ENCODE measurements around the gene FZD2.

GRCh38 chr17:44606658-44607057, 49.4 kb downstream of the FZD2 start:
- no peak for TF ChIP-seq POLR2A (IDR thresholded peaks at IDR 0.05; ENCODE audit: low read length)
- TF ChIP-seq RCOR1 (IDR thresholded peaks at IDR 0.05; ENCODE audit: low read depth, low read length), result no peak
- TF ChIP-seq, protein P1, sequence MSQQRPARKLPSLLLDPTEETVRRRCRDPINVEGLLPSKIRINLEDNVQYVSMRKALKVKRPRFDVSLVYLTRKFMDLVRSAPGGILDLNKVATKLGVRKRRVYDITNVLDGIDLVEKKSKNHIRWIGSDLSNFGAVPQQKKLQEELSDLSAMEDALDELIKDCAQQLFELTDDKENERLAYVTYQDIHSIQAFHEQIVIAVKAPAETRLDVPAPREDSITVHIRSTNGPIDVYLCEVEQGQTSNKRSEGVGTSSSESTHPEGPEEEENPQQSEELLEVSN (IDR thresholded peaks at IDR 0.05; ENCODE audit: borderline replicate concordance, low read depth), result no peak
- no peak for TF ChIP-seq SMC3 (IDR thresholded peaks at IDR 0.05)
- TF ChIP-seq, protein P2, sequence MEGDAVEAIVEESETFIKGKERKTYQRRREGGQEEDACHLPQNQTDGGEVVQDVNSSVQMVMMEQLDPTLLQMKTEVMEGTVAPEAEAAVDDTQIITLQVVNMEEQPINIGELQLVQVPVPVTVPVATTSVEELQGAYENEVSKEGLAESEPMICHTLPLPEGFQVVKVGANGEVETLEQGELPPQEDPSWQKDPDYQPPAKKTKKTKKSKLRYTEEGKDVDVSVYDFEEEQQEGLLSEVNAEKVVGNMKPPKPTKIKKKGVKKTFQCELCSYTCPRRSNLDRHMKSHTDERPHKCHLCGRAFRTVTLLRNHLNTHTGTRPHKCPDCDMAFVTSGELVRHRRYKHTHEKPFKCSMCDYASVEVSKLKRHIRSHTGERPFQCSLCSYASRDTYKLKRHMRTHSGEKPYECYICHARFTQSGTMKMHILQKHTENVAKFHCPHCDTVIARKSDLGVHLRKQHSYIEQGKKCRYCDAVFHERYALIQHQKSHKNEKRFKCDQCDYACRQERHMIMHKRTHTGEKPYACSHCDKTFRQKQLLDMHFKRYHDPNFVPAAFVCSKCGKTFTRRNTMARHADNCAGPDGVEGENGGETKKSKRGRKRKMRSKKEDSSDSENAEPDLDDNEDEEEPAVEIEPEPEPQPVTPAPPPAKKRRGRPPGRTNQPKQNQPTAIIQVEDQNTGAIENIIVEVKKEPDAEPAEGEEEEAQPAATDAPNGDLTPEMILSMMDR (IDR thresholded peaks at IDR 0.05), result no peak

Data from A549 (cell line).